Nephron progenitor cell (in vitro differentiated cells): ENCODE measurements around the gene XAB2.

ENCODE experiments used
- DNase-seq: peaks from one replicate; pipeline ENCODE4 v3.0.0; 2021
- H3K27ac Mint-ChIP-seq: 2 replicates; pipeline ENCODE4 v1.8.0; 2021; ENCODE audit warnings: mild to moderate bottlenecking, moderate library complexity, mixed read lengths
- H3K27me3 Mint-ChIP-seq: 2 replicates; pipeline ENCODE4 v1.8.0; 2021; ENCODE audit warnings: mild to moderate bottlenecking, low read depth, mixed read lengths; ENCODE audit not compliant: poor library complexity
- H3K36me3 Mint-ChIP-seq: 2 replicates; pipeline ENCODE4 v1.8.0; 2021; ENCODE audit warnings: low read depth, mixed read lengths
- H3K4me1 Mint-ChIP-seq: 2 replicates; pipeline ENCODE4 v1.8.0; 2021; ENCODE audit warnings: mixed read lengths
- H3K4me3 Mint-ChIP-seq: 2 replicates; pipeline ENCODE4 v1.8.0; 2021; ENCODE audit warnings: mild to moderate bottlenecking, moderate library complexity, mixed read lengths
- H3K9me3 Mint-ChIP-seq: 2 replicates; pipeline ENCODE4 v1.8.0; 2021; ENCODE audit warnings: mild to moderate bottlenecking, moderate library complexity, mixed read lengths
- CTCF ChIP-seq: fragments of 200-600 bp; sonication (generic); IDR thresholded peaks from 2 replicates; pipeline ENCODE4 v1.5.0; 2021; ENCODE audit warnings: antibody characterized with exemption

The XAB2 gene

GRCh38 chr19:7663706-7664105 is 34.4 kb upstream of the XAB2 start:
- DNase-seq: no peak
- Mint-ChIP-seq H3K4me1 (no peaks in the 10 kb centered on the region), H3K27ac (no peak overlapping the region), H3K9me3 (no peaks in the 10 kb centered on the region), H3K4me3 (no peak overlapping the region), H3K27me3 (peaks cover 70% of the 10 kb centered on the region), H3K36me3 (no peaks in the 10 kb centered on the region)
- no peak for TF ChIP-seq CTCF

GRCh38 chr19:7662657-7663056 is 33.3 kb upstream of the XAB2 start:
- Mint-ChIP-seq H3K27ac (no peak overlapping the region), H3K9me3 (no peaks in the 10 kb centered on the region), H3K27me3 (peaks cover 60% of the 10 kb centered on the region), H3K4me3 (no peak overlapping the region), H3K4me1 (no peaks in the 10 kb centered on the region), H3K36me3 (no peaks in the 10 kb centered on the region)
- DNase-seq: no peak
- no peak for TF ChIP-seq CTCF

- Mint-ChIP-seq H3K4me3 (no peak overlapping the region), H3K4me1 (no peaks in the 10 kb centered on the region), H3K27ac (no peak overlapping the region), H3K27me3 (peaks cover 53% of the 10 kb centered on the region), H3K36me3 (no peaks in the 10 kb centered on the region), H3K9me3 (no peaks in the 10 kb centered on the region)
- DNase-seq: no peak
- no peak for TF ChIP-seq CTCF
These were observed 32.6 kb upstream of the XAB2 start for GRCh38 chr19:7661744-7662538.

GRCh38 chr19:7658219-7658686 is 28.9 kb upstream of the XAB2 start:
- Mint-ChIP-seq H3K9me3 (no peaks in the 10 kb centered on the region), H3K4me3 (no peak overlapping the region), H3K4me1 (no peaks in the 10 kb centered on the region), H3K27me3 (peaks cover 30% of the 10 kb centered on the region), H3K36me3 (no peaks in the 10 kb centered on the region), H3K27ac (no peak overlapping the region)
- no peak for DNase-seq
- no peak for TF ChIP-seq CTCF

GRCh38 chr19:7657131-7657751 is 27.9 kb upstream of the XAB2 start:
- Mint-ChIP-seq H3K36me3 (no peaks in the 10 kb centered on the region), H3K4me1 (peaks cover 9% of the 10 kb centered on the region), H3K4me3 (no peak overlapping the region), H3K27me3 (peaks cover 21% of the 10 kb centered on the region), H3K27ac (no peak overlapping the region), H3K9me3 (no peaks in the 10 kb centered on the region)
- TF ChIP-seq CTCF: no peak
- DNase-seq: no peak
